ENCODE measurements around the gene S1PR3. TPM values are rescaled to one million over a fixed set of nuclear protein-coding genes. Genes with fewer than 3 reads are reported as not detected.

S1PR3 gene
- total RNA-seq, 1 donor from 2014 or later, result 37.9 TPM

DNA sequence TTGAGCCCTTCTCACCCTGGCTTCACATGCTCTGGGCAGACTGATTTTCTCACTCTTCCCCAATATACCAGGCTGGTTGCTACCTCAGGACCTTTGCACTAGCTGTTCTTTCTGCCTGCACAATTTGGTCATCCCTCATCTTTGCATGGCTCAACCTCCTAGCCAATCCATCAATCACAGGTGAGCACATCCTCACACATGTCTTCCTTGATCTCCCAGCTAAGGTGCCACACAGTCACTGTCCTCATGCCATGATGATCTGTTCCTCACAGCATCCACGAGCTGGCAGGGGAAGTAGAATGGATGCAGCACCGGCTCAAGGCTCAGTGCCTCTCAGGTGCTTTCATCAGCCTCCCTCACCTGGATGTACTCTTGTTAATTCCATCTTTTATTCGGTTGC lies 30.6 kb upstream of the S1PR3 start:
- Mint-ChIP-seq H3K27me3 (peaks cover 10% of the 10 kb centered on the region), H3K4me3 (no peak overlapping the region), H3K27ac (no peak overlapping the region), H3K4me1 (ENCODE audit: unreplicated experiment) (no peaks in the 10 kb centered on the region), H3K9me3 (no peaks in the 10 kb centered on the region), H3K36me3 (no peaks in the 10 kb centered on the region)
- DNase-seq (ENCODE audit: extremely low spot score, unreplicated experiment), result no peak
- TF ChIP-seq, protein P1, sequence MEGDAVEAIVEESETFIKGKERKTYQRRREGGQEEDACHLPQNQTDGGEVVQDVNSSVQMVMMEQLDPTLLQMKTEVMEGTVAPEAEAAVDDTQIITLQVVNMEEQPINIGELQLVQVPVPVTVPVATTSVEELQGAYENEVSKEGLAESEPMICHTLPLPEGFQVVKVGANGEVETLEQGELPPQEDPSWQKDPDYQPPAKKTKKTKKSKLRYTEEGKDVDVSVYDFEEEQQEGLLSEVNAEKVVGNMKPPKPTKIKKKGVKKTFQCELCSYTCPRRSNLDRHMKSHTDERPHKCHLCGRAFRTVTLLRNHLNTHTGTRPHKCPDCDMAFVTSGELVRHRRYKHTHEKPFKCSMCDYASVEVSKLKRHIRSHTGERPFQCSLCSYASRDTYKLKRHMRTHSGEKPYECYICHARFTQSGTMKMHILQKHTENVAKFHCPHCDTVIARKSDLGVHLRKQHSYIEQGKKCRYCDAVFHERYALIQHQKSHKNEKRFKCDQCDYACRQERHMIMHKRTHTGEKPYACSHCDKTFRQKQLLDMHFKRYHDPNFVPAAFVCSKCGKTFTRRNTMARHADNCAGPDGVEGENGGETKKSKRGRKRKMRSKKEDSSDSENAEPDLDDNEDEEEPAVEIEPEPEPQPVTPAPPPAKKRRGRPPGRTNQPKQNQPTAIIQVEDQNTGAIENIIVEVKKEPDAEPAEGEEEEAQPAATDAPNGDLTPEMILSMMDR (conservative IDR thresholded peaks at IDR 0.05), result no peak

DNA sequence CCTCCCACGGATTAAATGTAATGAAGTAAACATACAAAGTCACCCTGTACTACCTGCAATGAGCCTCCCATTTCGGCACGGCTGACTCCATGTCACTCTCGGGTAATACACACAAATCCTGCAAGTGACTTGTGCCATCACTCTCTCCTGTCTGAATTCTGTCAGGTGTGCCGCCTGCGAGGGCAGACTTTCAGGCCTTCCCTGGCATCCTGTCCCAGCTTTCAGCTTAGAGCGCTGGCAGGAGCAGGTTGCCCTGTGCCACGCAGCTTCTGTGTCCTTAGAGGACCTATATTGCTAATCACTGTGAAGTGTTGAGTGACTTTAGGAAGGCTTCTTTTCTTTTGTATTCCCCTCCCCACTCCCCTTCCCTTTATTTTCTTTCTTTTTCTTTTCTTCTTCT lies 25.8 kb upstream of the S1PR3 start:
- H3K4me3 Mint-ChIP-seq, result no peak overlapping the region
- TF ChIP-seq, protein P1 (conservative IDR thresholded peaks at IDR 0.05), result no peak
- no peaks in the 10 kb centered on the region for H3K36me3 Mint-ChIP-seq
- H3K9me3 Mint-ChIP-seq, result no peaks in the 10 kb centered on the region
- H3K27ac Mint-ChIP-seq, result no peak overlapping the region
- peaks cover 8% of the 10 kb centered on the region for H3K4me1 Mint-ChIP-seq (ENCODE audit: unreplicated experiment)
- DNase-seq (ENCODE audit: extremely low spot score, unreplicated experiment), result peak; percentile 44
- peaks cover 5% of the 10 kb centered on the region for H3K27me3 Mint-ChIP-seq

DNA sequence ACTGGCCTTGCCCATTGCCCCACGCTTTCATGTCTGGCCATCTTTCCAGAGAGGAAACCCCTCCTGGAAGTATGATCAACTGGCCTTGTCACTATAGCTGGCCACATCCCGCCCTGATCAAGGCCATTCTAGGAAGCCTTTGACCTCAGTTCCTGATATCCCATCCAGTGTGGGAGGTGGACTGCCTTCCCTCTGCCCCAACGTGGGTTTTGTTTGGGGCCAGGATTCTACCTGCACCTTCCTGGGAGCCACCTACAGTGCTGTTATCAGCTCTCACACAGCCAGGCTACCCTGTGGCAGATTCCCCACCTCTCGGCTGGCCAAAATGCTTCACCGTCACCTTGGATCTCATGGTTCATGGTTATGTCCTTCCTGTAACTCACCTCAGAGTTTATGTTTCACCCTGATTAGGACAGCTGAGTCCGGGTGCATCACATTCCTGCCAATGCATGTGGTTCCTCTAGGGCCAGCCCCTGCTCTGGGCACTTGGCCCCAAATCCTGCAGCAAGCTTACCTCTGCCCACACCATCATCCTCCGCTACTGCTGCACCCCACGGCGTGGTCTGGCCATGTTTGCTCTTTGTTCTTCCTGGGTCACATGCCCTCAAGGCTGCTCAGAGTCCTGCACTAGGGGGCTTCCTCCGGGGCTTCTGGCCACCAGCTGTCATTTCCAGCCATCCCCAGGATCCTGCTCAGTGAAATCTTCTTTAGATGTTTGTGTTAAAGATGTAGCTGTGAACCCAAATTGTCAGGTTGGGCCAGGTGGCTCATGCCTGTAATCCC lies 24.2 kb upstream of the S1PR3 start:
- no peak overlapping the region for H3K4me3 Mint-ChIP-seq
- H3K9me3 Mint-ChIP-seq, result no peaks in the 10 kb centered on the region
- H3K27ac Mint-ChIP-seq, result no peak overlapping the region
- no peaks in the 10 kb centered on the region for H3K36me3 Mint-ChIP-seq
- peak; percentile 62 for DNase-seq (ENCODE audit: extremely low spot score, unreplicated experiment)
- TF ChIP-seq, protein P1 (conservative IDR thresholded peaks at IDR 0.05), result no peak
- H3K4me1 Mint-ChIP-seq (ENCODE audit: unreplicated experiment), result peaks cover 8% of the 10 kb centered on the region
- H3K27me3 Mint-ChIP-seq, result peaks cover 2% of the 10 kb centered on the region

DNA sequence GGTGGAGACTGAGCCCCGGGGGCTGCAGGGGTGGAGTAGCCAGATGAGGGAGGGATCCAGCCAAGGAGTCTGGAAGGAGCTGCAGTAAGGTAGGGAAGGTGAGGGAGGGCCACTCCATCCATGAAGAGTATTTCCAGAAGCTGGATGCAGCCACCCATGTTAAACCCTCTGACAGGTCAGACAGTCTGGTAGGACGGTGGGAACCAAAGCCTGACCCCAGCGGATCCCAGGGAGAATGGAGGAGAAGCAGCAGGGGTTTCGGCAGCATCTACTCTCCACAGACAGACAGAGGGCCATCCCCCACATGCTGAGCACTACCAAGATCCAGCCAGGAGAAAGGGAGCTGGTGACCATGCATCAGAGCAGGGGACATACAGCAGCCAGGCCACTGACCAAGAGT lies 22.5 kb upstream of the S1PR3 start:
- H3K27me3 Mint-ChIP-seq, result no peaks in the 10 kb centered on the region
- no peaks in the 10 kb centered on the region for H3K36me3 Mint-ChIP-seq
- peaks cover 8% of the 10 kb centered on the region for H3K4me1 Mint-ChIP-seq (ENCODE audit: unreplicated experiment)
- no peak overlapping the region for H3K27ac Mint-ChIP-seq
- no peak overlapping the region for H3K4me3 Mint-ChIP-seq
- TF ChIP-seq, protein P1 (conservative IDR thresholded peaks at IDR 0.05), result no peak
- no peaks in the 10 kb centered on the region for H3K9me3 Mint-ChIP-seq
- peak; percentile 55 for DNase-seq (ENCODE audit: extremely low spot score, unreplicated experiment)

DNA sequence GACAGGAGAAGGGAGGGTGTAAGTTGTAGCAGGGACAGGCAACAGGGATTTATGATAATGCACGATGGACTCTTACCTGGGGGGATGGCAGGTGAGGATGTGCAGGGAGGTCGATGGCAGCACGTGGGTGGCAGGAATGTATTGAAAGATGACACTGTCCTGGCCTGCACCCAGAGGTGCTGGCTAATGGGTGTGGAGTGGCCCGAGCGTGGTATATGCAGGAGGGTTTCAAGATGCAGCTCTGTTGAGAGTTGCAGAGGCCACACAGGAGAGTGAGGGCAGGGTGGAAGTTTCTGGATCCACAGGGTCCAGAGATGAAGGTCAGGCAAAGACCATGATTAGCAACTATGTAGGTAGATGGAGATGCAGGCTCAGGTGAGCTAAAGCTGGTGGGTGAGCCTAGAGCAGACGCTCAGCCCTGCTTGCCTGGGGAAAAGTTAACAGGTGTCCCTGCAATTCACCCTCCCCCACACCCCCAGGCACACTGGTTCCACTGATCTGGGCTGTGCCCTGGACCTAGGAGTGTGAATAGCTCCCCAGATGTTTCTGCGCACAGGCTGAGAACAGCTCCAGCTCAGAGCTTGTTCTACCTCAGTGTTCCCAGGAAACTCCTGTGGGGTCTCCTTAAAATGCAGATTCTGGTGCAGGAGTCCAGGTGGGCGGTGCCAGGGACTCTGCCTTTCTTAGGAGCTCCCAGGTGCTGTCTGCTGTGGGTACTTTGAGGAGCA lies 21.5 kb upstream of the S1PR3 start:
- no peaks in the 10 kb centered on the region for H3K36me3 Mint-ChIP-seq

More for the DNA sequence above, 21.5 kb upstream of the S1PR3 start:
- DNase-seq (ENCODE audit: extremely low spot score, unreplicated experiment), result peak; percentile 48
- H3K9me3 Mint-ChIP-seq, result no peaks in the 10 kb centered on the region
- H3K27ac Mint-ChIP-seq, result no peak overlapping the region
- peaks cover 8% of the 10 kb centered on the region for H3K4me1 Mint-ChIP-seq (ENCODE audit: unreplicated experiment)
- TF ChIP-seq, protein P1 (conservative IDR thresholded peaks at IDR 0.05), result no peak
- H3K4me3 Mint-ChIP-seq, result no peak overlapping the region
- no peaks in the 10 kb centered on the region for H3K27me3 Mint-ChIP-seq
